Measurements from ENCODE around the gene NCAN. TPM values are rescaled to one million over a fixed set of nuclear protein-coding genes. Genes with fewer than 3 reads are reported as not detected.

The NCAN gene
- total and polyA plus RNA-seq, 2 of the 4 experiments (the other 2 are of a cell fraction) = not detected

- Histone ChIP-seq H3K23ac (ENCODE audit: low read depth, low read length) (no peak overlapping the region), H3K9ac (ENCODE audit: low read depth, low read length) (no peak overlapping the region), H2AK5ac (ENCODE audit: low read depth, low read length) (no peak overlapping the region), H2BK5ac (ENCODE audit: low read depth, low read length, poor library complexity, severe bottlenecking) (no peak overlapping the region), H2AK9ac (replicated peaks; ENCODE audit: low read depth, low read length, poor library complexity) (no peak overlapping the region), H3K27me3 (ENCODE audit: control insufficient read depth, insufficient read depth, low read length) (peaks cover 9% of the 10 kb centered on the region; the same call in 1 of the 2 replicates), H4K5ac (ENCODE audit: low read depth, low read length) (no peak overlapping the region), H3K4ac (ENCODE audit: low read depth, low read length) (no peak overlapping the region), H2AFZ (replicated peaks; ENCODE audit: low read length, poor library complexity) (no peak overlapping the region), H4K91ac (ENCODE audit: insufficient read depth, low read depth, low read length) (no peak overlapping the region), H4K20me1 (ENCODE audit: insufficient read depth, low read length) (no peaks in the 10 kb centered on the region), H3K9me1 (ENCODE audit: insufficient read depth, low read length) (no peaks in the 10 kb centered on the region), H3K18ac (ENCODE audit: low read depth, low read length) (no peak overlapping the region), H3K4me2 (ENCODE audit: low read depth, low read length) (no peak overlapping the region), H4K8ac (ENCODE audit: low read depth in 2 of 2, low read length in 2 of 2) (no peak overlapping the region), H3K79me1 (ENCODE audit: low read depth in 1 of 2, low read length in 2 of 2) (no peaks in the 10 kb centered on the region), H3K14ac (replicated peaks; ENCODE audit: low read depth, low read length) (no peak overlapping the region), H3K9me3 (ENCODE audit: control insufficient read depth, insufficient read depth, low read length) (peaks cover 14% of the 10 kb centered on the region), H2BK15ac (ENCODE audit: low read depth, low read length) (no peak overlapping the region), H2BK20ac (ENCODE audit: low read depth, low read length) (no peak overlapping the region), H3K56ac (ENCODE audit: extremely low read depth, insufficient read depth, low read length) (no peak overlapping the region), H3K36me3 (ENCODE audit: control insufficient read depth, insufficient read depth, low read length) (no peaks in the 10 kb centered on the region), H3K27ac (ENCODE audit: insufficient read depth, low read length) (no peak overlapping the region), H2BK120ac (ENCODE audit: low read depth, low read length) (no peak overlapping the region), H3K4me1 (ENCODE audit: control insufficient read depth, insufficient read depth, low read length) (no peaks in the 10 kb centered on the region), H3K4me3 (ENCODE audit: insufficient read depth, low read depth, low read length) (no peak overlapping the region)
- no CpG with 5 or more reads among the region's 3 CpGs for WGBS, 2 experiments (ENCODE audit: extremely low coverage in 2 of 2, insufficient read length in 1 of 2)
- in situ Hi-C loops (cut with MboI; ENCODE audit: low sequenced_read_pairs) = no loop called here
- intact Hi-C loops (cut with micrococcal nuclease) = no loop called here
- ATAC-seq (ENCODE audit: low read depth) = no peak
- BruUV-seq (replicated peaks) = no TSS peak
- ChIA-PET POLR2A (ENCODE audit: unreplicated experiment) (no interaction called here), CTCF (interaction anchor here (1.3 kb wide), 1 partner anchor 27 kb away, joined by 3 read pairs; the partner anchor contains the start of gene NR2C2AP)
- dilution Hi-C loops (cut with HindIII; ENCODE audit: low sequenced_read_pairs, unreplicated experiment) = no loop called here
- TF ChIP-seq SMC3 (IDR thresholded peaks at IDR 0.05; ENCODE audit: low read depth, low read length) (no peak), NFE2L2 (IDR thresholded peaks at IDR 0.05; ENCODE audit: low read depth, low read length) (no peak), RCOR1 (IDR thresholded peaks at IDR 0.05; ENCODE audit: insufficient replicate concordance, low read length) (no peak), POLR2A (IDR thresholded peaks at IDR 0.05; ENCODE audit: low read depth, low read length) (no peak), ELK1 (IDR thresholded peaks at IDR 0.05; ENCODE audit: borderline replicate concordance, low read depth, low read length) (no peak)
- no peak for DNase-seq
Observed at GRCh38 chr19:19229701-19230100, 17.9 kb downstream of the NCAN start.
